HG02763 (cell line): Measurements from ENCODE around the gene C7.

Experiments used
- ATAC-seq: cut with Tn5 transposase; IDR thresholded peaks from one replicate; pipeline ENCODE4 v1.9.1; 2021; ENCODE audit warnings: mild to moderate bottlenecking, moderate library complexity; ENCODE audit not compliant: unreplicated experiment

C7 gene

DNA sequence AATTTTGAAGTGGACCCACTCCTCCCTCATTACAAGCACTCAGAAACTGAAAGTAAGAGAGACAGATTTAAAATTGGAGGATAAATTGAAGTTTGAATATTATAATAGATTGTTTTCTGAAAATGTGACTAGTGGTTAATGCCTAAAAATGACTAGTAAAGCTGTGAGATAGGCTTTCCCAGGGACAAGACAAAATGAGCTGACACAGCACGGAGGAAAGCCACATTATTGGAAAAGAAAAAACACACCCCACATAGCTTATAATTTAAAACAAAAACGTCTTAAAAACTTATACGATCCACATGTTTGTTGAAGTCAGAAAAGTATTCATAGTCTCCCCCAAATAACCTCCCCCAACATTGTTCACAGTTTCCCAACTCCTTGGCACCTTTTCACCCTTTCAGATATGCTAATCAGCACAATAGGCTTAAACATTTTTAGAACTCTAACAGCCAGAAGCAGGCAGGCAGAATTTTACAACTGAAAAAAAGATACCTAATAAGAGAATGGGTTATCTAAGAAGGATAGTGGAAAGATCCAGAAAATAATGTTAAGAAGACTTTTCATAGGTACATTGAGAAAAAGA lies 6.1 kb downstream of the C7 start:
- no peak for ATAC-seq

DNA sequence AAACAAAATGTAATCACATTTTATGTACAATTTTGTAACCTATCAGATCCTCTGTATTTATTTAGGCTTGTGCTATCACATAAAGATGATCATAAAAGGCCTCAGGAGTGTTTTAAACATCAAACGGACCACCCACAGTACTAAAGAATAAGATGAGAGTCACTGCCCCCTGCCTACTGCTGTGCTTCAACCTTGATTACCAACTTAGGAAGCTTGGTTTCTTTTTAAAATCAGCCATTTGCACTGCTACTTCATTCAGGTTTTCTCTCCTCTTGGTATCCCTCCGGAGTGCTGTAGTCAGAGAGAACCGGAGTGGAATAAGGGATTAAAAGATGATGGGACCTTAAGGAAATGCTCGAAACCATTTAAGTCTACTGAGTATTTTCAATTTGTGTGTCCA lies 6.9 kb downstream of the C7 start:
- no peak for ATAC-seq

DNA sequence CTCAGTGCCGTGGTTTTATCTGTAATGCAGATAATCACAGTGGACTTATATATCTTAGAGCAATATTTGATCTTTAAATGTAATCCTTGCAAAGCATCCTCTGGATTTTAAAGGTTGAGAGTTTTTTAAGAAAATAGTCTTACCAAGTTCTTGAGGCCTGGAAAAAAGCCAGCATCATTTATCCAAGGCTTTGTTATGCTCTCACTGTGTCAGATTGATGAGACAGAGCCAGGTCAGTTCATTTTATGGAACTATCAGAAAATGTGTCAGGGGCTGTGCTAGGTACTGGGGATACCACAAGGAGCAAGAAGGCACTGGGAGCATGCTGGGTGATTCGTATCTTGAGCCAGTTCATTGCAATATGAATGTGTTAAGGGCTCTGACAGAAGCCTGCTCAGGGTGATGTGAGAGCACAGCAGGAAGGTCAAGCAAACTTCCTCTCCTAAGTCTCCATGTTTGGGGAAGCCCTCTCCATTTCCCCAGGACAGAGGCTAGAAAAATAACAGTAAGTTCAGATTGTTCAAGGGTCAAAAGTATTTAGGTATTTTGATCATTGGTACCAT lies 19.7 kb downstream of the C7 start:
- ATAC-seq, result no peak

DNA sequence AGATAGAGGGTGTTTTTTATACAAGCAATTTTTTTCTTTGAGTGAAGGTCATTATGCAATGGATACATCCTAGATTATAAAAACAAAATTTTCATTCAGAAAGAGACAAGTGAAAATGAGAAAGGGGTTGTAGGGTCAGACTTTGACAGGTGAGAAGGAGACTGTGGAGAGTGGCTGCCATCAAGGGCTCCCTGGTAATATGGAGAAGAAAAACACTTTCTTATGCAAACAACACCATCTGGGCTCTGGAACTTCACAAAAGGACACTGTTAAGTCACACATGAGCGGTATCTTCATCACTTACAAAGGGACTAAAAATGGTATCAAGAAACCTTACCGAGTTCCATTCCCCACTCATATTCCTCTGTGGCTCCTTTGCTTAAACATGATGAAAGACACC lies 23.5 kb downstream of the C7 start:
- ATAC-seq, result no peak

DNA sequence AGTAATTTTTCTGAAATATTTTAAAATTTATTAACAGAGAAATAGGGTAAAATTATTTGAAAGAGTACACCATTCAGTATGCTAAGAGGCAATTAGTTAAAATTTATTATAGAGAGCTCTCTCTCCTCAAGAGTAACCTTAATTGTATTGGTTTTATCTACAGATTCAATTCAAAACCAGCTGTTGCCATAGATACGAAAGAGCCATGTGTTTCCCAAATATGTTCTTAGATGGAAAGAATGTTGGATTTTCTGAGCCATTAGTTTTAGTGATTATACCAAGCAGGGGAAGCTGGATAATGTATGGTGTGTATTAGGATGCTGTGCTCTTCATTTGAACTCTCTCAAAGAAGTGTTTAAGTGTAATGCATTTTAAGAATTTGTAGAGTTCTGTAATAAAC lies 27.8 kb downstream of the C7 start:
- no peak for ATAC-seq

DNA sequence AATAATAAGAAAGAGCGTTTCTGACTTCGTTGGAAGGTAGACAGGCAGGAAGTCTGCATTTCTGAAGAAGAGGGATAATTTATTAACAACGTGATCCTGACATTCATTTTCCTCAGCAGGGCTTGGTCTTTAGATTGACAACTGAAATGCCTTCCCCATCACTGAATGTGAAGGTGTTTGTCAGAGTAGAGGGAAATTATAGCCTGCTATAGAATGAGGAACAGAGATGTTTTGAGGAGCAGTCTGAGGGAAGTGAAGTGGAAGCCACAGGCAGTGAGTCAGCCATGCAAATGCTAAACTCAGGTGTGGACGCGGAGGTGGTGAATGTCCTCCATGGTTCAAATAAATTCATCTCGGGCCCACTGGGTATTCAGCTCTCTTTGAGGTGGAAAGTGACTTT lies 30.5 kb downstream of the C7 start:
- no peak for ATAC-seq

DNA sequence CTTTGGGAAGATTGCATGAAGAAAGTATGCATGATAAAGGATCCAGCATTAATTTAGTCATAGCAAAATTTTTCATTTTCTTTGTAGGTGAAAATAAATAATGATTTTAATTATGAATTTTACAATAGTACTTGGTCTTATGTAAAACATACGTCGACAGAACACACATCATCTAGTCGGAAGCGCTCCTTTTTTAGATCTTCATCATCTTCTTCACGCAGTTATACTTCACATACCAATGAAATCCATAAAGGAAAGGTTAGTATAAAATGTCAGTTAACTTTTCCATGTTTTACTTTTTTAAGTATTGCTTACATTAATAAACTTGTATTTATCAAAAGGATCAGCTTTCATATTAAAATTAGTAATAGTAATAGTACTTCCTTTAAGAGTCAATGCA lies 35.8 kb downstream of the C7 start:
- ATAC-seq, result no peak

DNA sequence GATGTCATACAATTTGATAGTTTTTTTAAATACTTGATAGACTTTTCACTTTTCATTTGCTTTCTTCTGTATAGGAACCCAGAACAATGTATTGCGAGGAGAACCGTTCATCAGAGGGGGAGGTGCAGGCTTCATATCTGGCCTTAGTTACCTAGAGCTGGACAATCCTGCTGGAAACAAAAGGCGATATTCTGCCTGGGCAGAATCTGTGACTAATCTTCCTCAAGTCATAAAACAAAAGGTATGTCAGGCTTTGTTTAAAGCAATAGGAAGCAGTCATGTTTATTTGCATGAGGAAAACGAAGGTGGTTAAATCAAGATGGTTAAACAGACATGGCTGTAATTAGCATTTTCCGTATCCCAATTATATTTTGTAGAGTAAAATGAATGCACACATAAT lies 46.0 kb downstream of the C7 start:
- ATAC-seq, result no peak

DNA sequence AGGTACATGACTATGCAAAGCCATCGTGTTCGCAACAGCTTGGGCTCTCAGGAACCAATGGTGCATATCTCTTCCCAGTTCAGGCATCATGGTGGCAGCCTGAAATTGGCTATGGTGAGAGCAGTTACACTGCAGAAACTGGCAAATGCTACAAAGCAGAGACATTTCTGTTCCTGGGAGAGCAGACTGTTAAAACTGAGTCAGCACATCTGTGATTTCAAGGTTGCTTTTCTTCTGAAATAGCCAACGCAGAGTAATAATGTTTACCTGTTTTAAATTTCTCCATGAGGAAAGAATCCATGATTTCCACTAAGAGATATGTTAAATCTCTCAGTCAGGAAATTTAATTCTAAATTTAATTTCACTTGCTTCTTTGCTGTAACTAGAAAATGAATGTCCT lies 47.8 kb downstream of the C7 start:
- no peak for ATAC-seq

DNA sequence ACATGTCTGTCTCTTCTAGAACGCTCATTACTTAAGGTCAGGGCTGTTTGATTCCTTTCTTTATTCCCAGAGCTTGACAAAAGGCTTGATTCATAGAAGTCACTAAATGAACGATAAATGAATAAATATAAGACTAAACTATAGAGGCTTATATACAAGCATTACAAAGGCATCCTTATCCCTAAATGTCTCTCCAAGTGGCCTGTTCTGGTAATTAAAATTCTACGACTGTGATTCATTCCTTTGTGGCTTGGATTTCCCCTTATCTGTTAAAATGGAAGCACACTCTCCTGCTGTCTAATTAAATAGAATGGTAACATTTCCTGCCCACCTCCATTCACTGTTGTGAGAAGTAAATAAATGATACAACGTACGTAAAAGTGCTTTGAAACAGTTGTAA lies 49.5 kb downstream of the C7 start:
- no peak for ATAC-seq

DNA sequence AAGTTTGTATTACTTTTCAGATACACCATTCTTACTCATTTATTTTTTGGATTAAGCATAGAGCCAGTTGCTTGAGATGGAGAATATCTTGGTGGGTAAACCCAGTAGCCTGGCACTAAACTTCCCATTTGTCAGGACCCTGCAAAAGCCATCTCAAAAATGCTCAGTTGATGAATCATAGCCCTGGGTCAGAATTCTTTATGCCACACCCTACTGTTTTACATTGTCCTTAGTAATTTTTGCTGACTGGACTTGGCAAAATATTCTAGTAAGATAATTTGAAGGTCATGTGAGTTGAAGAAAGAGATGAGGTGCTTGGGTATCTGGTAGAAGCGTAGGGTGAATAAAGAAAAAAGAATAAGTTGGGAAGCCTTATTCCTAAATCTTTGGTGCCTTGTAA lies 50.7 kb downstream of the C7 start:
- ATAC-seq, result no peak

DNA sequence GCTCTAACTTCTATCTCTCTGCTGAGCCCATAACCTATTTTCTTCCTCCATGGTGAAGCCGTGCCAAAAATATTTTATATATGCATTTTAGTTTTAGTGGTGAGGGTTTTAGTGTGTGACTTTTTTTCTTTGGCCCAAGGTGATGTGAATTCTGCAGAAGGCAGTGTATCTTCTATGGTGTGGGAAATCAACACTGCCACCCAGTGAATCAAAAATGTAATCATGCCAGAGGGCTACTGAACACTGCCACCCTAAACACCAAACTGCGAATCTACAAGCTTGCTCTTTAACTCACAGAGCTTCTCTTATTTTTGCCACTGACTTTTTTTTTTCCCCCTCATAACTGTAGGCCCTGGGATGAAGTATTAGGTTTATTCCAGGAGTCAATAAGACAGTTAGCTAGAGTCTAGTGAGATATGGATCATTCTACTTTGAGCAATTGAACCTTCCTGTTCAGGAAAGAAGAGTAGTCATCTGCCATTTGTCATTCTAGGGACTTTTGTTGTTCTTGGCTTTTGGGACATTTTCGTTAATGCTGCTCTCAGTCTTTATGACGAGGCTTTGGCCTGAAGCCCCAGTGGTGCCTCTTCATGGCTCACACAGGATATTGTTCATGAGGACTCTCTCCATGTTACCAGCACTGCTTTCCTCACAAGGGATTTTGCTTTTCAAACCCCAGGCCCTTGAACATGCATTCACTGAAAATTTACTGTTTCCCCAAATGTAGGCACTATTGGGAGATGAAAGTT lies 53.1 kb downstream of the C7 start:
- ATAC-seq, result no peak

DNA sequence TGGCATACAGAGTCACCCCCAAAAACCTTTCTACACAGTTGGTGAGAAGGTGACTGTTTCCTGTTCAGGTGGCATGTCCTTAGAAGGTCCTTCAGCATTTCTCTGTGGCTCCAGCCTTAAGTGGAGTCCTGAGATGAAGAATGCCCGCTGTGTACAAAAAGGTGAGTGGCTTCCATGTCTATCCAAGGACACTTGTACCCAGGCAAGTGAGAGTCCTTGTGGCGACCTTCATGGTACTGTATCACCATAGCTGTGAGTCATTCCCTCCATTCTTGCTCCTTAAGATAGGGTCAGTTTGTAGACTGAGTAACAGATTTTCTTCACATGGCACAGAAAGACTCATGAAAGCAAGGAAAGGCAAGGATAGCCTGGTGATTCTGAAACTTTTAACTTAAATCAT lies 63.1 kb downstream of the C7 start:
- no peak for ATAC-seq

DNA sequence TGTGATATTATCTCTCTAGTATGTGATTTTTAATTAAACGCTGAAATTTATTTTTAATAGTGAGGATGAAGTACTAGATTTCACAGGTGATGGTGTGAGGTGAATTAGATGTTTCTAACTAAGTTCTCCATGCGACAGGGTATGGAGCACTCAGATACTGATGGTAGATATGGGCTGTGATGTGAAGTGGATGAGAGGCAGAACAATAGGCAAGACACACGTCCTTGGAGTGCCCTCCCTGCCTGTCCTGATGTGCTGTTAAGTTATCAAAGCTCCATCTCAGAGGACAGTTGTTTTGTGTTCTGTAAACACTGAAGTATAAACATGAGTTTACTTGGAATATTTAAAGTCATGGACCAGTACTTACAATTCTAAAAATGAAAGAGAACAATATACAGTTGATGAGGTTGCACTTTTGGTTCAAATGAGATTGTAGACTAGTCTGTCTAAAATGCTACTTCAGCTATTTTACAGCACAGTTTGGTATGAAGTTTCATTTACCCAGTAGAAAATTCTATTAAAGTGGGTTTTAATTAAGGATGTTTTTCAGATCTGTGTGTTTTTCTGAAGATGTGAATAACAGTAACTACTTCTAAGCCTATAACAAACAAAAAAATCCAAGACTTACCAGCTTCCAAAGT lies 64.2 kb downstream of the C7 start:
- no peak for ATAC-seq

DNA sequence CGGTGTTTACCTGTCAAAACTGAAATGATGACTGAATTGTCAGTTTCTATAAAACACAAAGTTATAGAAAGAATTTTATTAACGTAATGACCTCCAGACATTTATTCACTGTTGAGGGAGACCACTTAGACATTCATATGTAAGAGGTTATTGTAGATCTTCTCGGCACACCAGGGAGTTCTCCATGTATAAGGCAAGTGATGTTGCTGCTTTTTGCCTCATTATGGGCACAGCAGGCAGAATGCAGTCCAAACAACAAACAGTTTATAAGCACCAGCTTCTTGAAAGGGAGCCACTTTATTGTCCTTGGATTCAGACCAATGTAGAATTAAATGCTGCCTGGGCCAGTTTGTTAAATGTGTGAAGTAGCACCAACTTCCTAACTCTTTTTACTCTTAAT lies 66.7 kb downstream of the C7 start:
- no peak for ATAC-seq

DNA sequence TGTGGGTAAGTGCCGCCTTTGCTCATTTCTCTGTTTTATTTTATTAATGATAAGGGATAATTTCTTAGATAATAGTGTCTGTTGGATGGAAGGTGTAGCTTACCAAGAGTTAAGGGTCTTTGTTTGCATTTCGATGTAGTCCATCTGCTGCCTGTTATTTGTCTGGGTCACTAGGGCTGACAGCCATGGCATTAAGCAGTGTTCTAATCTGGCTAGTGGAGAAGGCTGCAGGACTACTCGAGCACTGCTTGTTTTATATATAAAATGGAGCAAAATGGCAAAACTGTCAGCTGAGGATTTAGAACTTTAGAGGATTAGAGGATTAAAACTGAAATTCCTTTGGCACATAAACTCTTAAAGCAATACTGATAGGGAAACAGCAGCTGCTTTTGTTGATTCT lies 67.5 kb downstream of the C7 start:
- ATAC-seq, result no peak

DNA sequence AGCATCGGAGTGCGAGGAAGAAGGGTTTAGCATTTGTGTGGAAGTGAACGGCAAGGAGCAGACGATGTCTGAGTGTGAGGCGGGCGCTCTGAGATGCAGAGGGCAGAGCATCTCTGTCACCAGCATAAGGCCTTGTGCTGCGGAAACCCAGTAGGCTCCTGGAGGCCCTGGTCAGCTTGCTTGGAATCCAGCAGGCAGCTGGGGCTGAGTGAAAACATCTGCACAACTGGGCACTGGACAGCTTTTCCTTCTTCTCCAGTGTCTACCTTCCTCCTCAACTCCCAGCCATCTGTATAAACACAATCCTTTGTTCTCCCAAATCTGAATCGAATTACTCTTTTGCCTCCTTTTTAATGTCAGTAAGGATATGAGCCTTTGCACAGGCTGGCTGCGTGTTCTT lies 72.1 kb downstream of the C7 start:
- ATAC-seq, result no peak

DNA sequence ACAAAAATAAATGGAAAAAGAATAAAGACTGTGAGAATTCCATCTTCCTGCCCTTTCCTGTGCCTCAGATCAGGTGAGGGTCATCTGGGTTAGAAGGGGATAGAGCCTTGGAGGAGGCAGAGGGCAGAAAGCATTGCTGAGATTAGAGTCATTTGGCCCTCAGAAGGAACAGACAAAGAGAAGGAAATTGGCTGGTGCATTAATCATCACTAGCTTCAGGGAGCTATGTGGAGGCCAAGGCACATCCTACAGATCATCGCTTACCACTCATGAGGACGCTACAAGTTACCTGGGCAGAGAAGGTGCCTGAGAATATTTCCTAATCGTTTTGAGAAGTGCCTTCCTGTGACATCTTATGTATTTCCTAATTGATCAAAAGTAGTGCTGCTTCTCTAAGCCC lies 74.5 kb downstream of the C7 start:
- ATAC-seq, result no peak

DNA sequence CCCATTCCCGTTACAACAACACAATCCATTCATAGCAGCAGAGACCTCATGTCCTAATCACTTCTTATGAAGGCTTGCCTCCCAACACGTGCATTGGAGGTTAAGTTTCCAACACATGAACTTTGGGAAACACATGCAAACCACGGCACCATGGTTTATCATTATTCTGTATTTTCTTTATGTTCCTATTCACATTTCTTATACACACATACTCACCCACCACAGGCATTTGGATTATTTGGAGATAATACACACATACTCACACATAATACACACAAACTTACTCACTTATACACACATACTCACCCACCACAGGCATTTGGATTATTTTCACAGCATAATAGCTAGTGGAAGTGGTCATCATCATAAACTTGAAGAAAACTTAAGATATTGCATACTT lies 75.6 kb downstream of the C7 start:
- ATAC-seq, result no peak

DNA sequence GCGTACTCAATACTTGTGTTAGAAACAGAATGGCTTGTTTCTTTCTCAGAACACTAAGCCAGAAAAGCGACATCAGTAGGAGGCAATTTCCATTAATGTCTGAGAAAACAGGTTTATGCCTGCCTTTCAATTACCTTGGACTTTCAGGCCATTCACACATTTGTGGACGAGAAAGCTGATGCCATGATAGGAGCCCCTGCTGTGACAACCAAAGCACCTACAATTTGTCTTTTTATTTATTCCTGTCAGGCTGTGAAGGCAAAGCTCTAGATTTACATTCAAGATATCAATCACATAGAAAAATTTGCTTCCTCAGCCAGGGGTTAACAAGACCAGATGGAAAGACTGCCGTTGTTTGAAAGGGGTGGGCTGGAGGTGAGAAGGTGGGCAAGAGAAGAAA lies 76.2 kb downstream of the C7 start:
- no peak for ATAC-seq

DNA sequence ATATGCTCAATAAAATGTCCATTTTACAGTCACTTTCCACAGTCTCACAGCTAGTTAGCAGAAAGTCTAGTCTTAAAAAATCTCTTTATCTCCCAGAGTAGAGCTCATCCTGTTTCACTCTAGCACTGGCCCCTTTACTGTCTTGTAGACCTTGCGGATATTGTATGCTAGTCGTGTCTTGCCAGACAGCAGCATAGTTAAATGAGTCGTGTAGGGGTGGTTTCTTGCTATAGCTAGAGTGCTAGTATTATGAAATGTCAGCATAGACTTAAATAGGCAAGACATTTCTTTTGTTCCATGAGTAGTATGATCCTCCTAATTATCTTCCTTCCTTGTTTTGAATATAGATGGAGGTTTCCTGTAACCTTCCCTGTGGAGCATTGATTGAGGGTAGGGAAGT lies 77.4 kb downstream of the C7 start:
- no peak for ATAC-seq

DNA sequence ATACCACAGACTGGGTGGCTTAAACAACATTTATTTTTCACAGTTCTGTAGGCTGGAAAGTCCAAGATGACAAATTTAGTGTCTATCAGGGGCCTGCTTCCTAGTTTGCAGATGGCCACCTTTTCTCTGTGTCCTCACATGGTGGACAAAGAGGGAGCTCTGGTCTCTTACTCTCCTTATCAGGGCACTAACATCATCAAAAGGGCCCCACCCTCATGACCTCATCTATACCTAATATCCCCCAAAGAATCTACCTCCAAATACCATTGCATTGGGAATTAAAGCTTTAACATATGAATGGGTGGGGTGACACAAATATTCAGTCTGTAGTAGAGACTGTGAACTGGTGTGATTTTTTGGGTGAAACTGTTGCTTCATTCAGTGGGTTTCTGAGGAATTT lies 78.1 kb downstream of the C7 start:
- no peak for ATAC-seq
